ENCODE data around the gene MYO7B.
A peak's percentile ranks its signal among the peaks of the same experiment; 100 is the strongest.

The MYO7B gene

GRCh38 chr2:127552336-127552735, 16.9 kb downstream of the MYO7B start:
- no peak overlapping the region for H3K4me3 Mint-ChIP-seq
- H3K4me1 Mint-ChIP-seq: no peaks in the 10 kb centered on the region
- no peak for ATAC-seq (replicated peaks)
- no peak for DNase-seq
- H3K27me3 Mint-ChIP-seq: peaks cover 15 to 17% of the 10 kb centered on the region in 2 donors
- no peak overlapping the region for H3K27ac Mint-ChIP-seq
- peaks cover 4 to 10% of the 10 kb centered on the region in 2 donors for H3K36me3 Mint-ChIP-seq
- peaks cover 7 to 12% of the 10 kb centered on the region in 2 donors for H3K9me3 Mint-ChIP-seq

DNA sequence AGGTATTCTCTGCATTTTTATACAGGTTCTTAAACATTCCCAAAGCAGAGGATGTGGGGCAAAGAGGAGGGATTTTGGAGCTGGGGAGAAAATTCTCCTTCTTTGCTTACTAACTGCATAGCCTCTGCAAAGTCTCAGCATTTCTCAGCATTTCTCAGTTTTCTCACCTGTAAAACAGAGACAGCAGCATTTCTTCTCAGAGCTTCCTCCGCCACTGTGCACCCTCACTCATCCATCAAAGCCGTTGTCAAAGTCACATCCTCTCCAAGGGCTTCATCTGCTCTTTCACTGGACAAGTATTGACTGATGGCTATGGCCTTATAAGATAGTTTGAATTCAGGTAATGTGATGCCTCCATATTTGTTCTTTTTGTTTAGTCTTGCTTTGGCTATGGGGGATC, 17.4 kb downstream of the MYO7B start:
- DNase-seq (no peak), ATAC-seq (replicated peaks) (no peak)
- peaks cover 4 to 11% of the 10 kb centered on the region in 2 donors for H3K36me3 Mint-ChIP-seq
- no peak overlapping the region for H3K4me3 Mint-ChIP-seq
- H3K9me3 Mint-ChIP-seq: peaks cover 7 to 17% of the 10 kb centered on the region in 2 donors
- peaks cover 15 to 22% of the 10 kb centered on the region in 2 donors for H3K27me3 Mint-ChIP-seq
- no peak overlapping the region for H3K27ac Mint-ChIP-seq
- no peaks in the 10 kb centered on the region for H3K4me1 Mint-ChIP-seq

GRCh38 chr2:127558911-127559310, 23.4 kb downstream of the MYO7B start:
- Mint-ChIP-seq H3K4me3 (no peak overlapping the region), H3K36me3 (peaks cover 4 to 14% of the 10 kb centered on the region in 2 donors), H3K4me1 (peaks cover 12 to 13% of the 10 kb centered on the region in 2 donors), H3K9me3 (peaks cover 7 to 21% of the 10 kb centered on the region in 2 donors), H3K27ac (no peak overlapping the region), H3K27me3 (peaks cover 0 to 20% of the 10 kb centered on the region in 2 donors)
- no peak for DNase-seq
- ATAC-seq (replicated peaks): no peak

GRCh38 chr2:127559454-127559853, 24.0 kb downstream of the MYO7B start:
- H3K4me1 Mint-ChIP-seq: peaks cover 16 to 18% of the 10 kb centered on the region in 2 donors
- peaks cover 4 to 14% of the 10 kb centered on the region in 2 donors for H3K36me3 Mint-ChIP-seq
- H3K4me3 Mint-ChIP-seq: no peak overlapping the region
- no peak overlapping the region for H3K27ac Mint-ChIP-seq
- peaks cover 7 to 21% of the 10 kb centered on the region in 2 donors for H3K9me3 Mint-ChIP-seq
- ATAC-seq (replicated peaks) (no peak), DNase-seq (no peak)
- H3K27me3 Mint-ChIP-seq: peaks cover 0 to 20% of the 10 kb centered on the region in 2 donors

DNA sequence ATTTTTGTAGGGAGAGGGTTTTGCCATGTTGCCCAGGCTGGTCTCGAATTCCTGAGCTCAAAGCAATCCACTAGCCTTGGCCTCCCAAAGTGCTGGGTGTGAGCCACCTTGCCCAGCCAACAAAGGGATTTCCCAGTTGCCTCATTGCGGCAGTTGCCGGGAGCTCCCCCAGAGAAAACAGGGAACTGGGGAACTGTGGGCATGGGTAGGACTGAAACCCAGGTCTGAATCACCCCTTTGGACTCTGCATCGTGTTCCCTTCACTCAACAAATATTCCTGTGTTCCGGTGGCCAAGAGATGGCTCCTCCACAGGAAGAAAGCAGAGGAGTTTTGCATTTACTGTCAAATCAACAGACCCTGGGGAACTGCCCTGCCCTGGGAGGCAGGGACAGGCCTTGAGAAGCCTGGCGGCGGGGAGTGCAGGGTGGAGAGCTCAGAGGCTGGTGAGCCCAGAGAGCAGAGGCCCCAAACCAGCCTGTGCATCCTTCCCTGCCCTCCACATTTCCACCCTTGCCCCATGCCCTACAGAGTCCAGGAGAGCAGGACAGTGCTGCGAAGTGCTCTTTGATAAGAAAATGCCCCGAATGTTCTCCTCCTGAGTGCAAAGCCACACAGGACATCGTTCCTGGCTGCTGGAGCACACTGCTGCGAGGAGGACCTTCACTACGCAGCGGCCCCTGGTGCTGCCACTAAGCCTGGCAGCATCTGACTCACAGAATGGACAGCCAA, 24.9 kb downstream of the MYO7B start:
- Mint-ChIP-seq H3K4me1 (peaks cover 16 to 19% of the 10 kb centered on the region in 2 donors), H3K27ac (no peak overlapping the region), H3K27me3 (peaks cover 0 to 20% of the 10 kb centered on the region in 2 donors), H3K4me3 (no peak overlapping the region), H3K9me3 (peaks cover 7 to 18% of the 10 kb centered on the region in 2 donors), H3K36me3 (peaks cover 4 to 14% of the 10 kb centered on the region in 2 donors)
- no peak for ATAC-seq (replicated peaks)
- no peak for DNase-seq

DNA sequence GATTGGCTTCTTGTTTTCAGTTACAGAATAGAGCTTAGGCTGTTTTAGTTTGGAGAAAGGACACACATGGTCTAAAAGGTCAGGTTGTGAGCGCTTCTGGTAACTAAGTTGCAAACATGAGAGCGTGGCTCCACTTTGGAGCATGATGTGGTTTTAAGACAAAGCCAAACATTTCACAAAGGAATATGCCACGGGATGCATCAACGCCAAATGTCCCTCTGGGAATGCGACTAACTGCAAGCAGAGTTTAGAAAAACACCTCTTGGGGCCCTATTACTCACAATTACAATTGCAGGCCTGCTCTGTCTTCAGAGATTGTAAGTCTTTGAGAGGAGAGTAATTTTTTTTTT, 25.4 kb downstream of the MYO7B start:
- H3K36me3 Mint-ChIP-seq: peaks cover 4 to 14% of the 10 kb centered on the region in 2 donors
- ATAC-seq (replicated peaks): no peak
- H3K4me1 Mint-ChIP-seq: peaks cover 16 to 19% of the 10 kb centered on the region in 2 donors
- no peak overlapping the region for H3K27ac Mint-ChIP-seq
- H3K9me3 Mint-ChIP-seq: peaks cover 7 to 17% of the 10 kb centered on the region in 2 donors
- H3K27me3 Mint-ChIP-seq: peaks cover 0 to 20% of the 10 kb centered on the region in 2 donors
- H3K4me3 Mint-ChIP-seq: no peak overlapping the region
- DNase-seq: no peak

DNA sequence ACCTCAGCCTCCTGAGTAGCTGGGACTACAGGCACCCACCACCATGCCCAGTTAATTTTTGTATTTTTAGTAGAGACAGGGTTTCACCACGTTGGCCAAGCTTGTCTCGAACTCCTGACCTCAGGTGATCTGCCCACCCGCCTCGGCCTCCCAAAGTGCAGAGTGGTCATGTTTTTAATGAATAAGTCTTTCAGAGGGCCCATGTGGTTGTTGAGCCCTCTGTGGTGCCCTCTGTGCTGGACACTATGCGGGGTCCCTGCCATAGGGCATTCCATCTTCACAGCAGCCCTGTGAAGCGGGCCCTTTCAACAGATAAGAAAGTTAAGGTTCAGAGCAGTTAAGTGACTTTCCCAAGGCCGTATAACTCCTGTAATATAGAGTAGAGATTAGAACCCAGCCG, 25.9 kb downstream of the MYO7B start:
- Mint-ChIP-seq H3K9me3 (peaks cover 7 to 17% of the 10 kb centered on the region in 2 donors), H3K4me3 (no peak overlapping the region), H3K27ac (no peak overlapping the region), H3K36me3 (peaks cover 4 to 12% of the 10 kb centered on the region in 2 donors), H3K4me1 (peaks cover 16 to 19% of the 10 kb centered on the region in 2 donors), H3K27me3 (peaks cover 0 to 20% of the 10 kb centered on the region in 2 donors)
- DNase-seq (no peak), ATAC-seq (replicated peaks) (no peak)

GRCh38 chr2:127562936-127563335, 27.5 kb downstream of the MYO7B start:
- ATAC-seq (replicated peaks): peak in 1 of 2 donors; percentile 2
- peaks cover 0 to 3% of the 10 kb centered on the region in 2 donors for H3K36me3 Mint-ChIP-seq

DNA sequence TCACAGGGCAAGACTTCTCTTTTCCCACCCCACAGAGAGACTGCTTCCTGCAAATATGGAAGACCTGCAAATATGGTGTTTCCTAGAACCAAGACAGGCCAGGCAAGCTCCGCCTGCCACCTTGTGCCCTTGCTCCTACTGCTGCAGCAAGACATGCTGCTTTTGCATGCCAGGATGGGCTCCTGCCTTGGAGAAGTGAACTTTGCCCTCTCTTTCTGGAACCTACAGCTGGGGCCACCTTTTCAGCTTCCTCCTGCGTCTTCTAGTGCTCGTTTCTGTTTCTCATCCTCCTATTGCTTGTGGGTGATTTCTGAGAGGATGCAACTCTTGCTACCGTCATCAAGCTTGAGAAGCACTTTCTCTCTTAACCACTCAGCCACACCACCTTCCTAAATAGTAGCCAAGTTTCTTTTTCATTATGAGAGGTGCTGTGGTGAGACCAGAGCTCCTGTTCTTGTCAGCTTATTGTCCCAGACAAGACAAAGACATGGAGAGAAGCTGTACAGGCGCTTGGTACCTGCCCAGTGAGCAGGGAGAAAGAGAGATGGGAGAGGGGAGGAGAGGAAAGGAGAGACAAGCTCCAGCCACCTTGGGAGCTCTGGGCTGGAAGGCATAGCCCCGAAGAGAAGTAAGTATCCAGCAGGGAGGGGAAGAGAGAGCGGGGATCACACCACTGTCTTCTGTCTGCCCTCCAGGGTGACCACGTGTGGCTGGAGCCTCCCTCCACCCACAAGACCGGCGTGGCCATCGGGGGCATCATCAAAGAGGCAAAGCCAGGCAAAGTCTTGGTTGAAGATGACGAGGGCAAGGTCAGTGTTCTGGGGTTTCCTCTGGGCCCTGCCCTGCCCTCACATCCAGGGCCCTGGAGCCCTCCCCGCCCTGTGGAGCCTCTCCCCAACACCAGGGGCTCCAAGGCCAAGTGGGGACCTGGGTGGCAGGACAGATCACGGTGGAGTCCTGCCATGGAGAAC, 28.3 kb downstream of the MYO7B start:
- Mint-ChIP-seq H3K4me3 (peak overlapping the region; percentile 63 to 68), H3K9me3 (peaks cover 0 to 4% of the 10 kb centered on the region in 2 donors), H3K27ac (peak overlapping the region; percentile 86), H3K27me3 (peaks cover 0 to 4% of the 10 kb centered on the region in 2 donors), H3K36me3 (peaks cover 0 to 3% of the 10 kb centered on the region in 2 donors), H3K4me1 (peaks cover 16 to 27% of the 10 kb centered on the region in 2 donors)
- ATAC-seq (replicated peaks) (peak; percentile 92 to 95), DNase-seq (peak; percentile 36)

More at GRCh38 chr2:127562936-127563335, 27.5 kb downstream of the MYO7B start:
- Mint-ChIP-seq H3K27ac (peak overlapping the region; percentile 86), H3K27me3 (peaks cover 0 to 5% of the 10 kb centered on the region in 2 donors), H3K9me3 (peaks cover 0 to 4% of the 10 kb centered on the region in 2 donors), H3K4me1 (peaks cover 16 to 27% of the 10 kb centered on the region in 2 donors), H3K4me3 (no peak overlapping the region)
- no peak for DNase-seq

GRCh38 chr2:127564429-127565260, 29.2 kb downstream of the MYO7B start:
- Mint-ChIP-seq H3K4me1 (peaks cover 16 to 27% of the 10 kb centered on the region in 2 donors), H3K27ac (no peak overlapping the region), H3K9me3 (peaks cover 0 to 4% of the 10 kb centered on the region in 2 donors), H3K36me3 (peaks cover 0 to 3% of the 10 kb centered on the region in 2 donors), H3K27me3 (peaks cover 0 to under 1% of the 10 kb centered on the region in 2 donors), H3K4me3 (peak overlapping the region in 1 of 2 donors; percentile 63)
- DNase-seq (no peak), ATAC-seq (replicated peaks) (no peak)

DNA sequence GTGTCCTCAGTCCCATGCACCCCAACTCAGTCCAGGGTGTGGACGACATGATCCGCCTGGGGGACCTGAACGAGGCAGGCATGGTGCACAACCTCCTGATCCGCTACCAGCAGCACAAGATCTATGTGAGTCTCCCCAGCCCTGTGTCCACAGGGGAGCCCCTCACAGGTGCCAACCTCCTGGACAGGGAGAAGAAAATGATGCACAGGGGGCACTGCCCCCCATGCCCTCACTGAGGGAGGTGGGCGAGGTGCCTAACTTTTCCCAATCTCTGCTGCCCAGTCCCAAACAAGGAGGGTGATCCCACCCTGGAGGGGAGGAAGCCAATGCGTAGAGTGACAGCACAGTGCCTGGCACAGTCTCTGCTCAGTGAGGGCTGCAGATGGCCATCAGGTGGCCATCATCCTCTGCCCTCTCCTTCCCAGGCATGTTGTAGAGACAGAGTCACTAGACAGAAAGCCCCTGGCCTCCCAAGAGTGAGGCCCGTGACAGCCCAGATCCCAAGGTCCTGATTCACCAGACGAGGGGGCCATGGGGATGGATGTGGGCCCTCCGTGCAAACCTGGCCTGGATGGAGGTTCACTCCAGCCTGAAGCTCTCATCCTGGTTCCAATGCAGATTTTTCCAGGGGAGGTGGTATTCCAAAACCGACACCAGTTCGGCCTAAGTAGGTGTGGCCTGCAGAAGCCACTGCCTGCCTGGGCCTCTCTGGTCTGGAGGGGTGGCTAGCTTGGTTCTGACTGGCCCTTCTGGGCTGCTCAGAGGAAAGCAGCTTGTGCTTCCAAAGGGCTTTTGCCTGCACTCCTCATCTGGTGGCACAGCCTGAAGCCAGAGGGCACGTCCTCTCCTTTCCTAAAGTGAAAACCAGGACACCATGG, 30.0 kb downstream of the MYO7B start:
- H3K27ac Mint-ChIP-seq: no peak overlapping the region
- no peak for ATAC-seq (replicated peaks)
- H3K36me3 Mint-ChIP-seq: peaks cover 0 to 3% of the 10 kb centered on the region in 2 donors
- H3K9me3 Mint-ChIP-seq: peaks cover 0 to 4% of the 10 kb centered on the region in 2 donors
- DNase-seq: no peak
- H3K27me3 Mint-ChIP-seq: no peaks in the 10 kb centered on the region
- H3K4me1 Mint-ChIP-seq: peaks cover 17 to 27% of the 10 kb centered on the region in 2 donors
- H3K4me3 Mint-ChIP-seq: no peak overlapping the region

- H3K4me3 Mint-ChIP-seq: no peak overlapping the region
- no peak overlapping the region for H3K27ac Mint-ChIP-seq
- peaks cover 21 to 27% of the 10 kb centered on the region in 2 donors for H3K4me1 Mint-ChIP-seq
- H3K27me3 Mint-ChIP-seq: no peaks in the 10 kb centered on the region
- DNase-seq: no peak
- no peak for ATAC-seq (replicated peaks)
- peaks cover 0 to 3% of the 10 kb centered on the region in 2 donors for H3K36me3 Mint-ChIP-seq
- H3K9me3 Mint-ChIP-seq: peaks cover 0 to 4% of the 10 kb centered on the region in 2 donors
Measured at GRCh38 chr2:127566139-127566417, 30.6 kb downstream of the MYO7B start.

GRCh38 chr2:127566576-127566975, 31.1 kb downstream of the MYO7B start:
- no peak overlapping the region for H3K4me3 Mint-ChIP-seq
- no peaks in the 10 kb centered on the region for H3K27me3 Mint-ChIP-seq
- H3K4me1 Mint-ChIP-seq: peaks cover 21 to 27% of the 10 kb centered on the region in 2 donors

More at GRCh38 chr2:127566576-127566975, 31.1 kb downstream of the MYO7B start:
- Mint-ChIP-seq H3K36me3 (peaks cover 0 to 3% of the 10 kb centered on the region in 2 donors), H3K27ac (no peak overlapping the region), H3K9me3 (peaks cover 0 to 4% of the 10 kb centered on the region in 2 donors)
- ATAC-seq (replicated peaks): no peak
- DNase-seq: no peak

Data from stimulated activated naive B cell treated with anti-CD40 and anti-IgM and Interleukin-4, amounts not matched to agents 10 μg/mL and 1 μg/mL and 100 μg/mL, for 72 hours (primary cell).